GM18873 (cell line): ENCODE data around the gene UMAD1.

ENCODE experiments used
- ATAC-seq: cut with Tn5 transposase; IDR thresholded peaks from one replicate; pipeline ENCODE4 v1.9.1; 2021; ENCODE audit warnings: mild to moderate bottlenecking, moderate library complexity, moderate number of reproducible peaks; ENCODE audit not compliant: unreplicated experiment, low FRiP score

Gene UMAD1

DNA sequence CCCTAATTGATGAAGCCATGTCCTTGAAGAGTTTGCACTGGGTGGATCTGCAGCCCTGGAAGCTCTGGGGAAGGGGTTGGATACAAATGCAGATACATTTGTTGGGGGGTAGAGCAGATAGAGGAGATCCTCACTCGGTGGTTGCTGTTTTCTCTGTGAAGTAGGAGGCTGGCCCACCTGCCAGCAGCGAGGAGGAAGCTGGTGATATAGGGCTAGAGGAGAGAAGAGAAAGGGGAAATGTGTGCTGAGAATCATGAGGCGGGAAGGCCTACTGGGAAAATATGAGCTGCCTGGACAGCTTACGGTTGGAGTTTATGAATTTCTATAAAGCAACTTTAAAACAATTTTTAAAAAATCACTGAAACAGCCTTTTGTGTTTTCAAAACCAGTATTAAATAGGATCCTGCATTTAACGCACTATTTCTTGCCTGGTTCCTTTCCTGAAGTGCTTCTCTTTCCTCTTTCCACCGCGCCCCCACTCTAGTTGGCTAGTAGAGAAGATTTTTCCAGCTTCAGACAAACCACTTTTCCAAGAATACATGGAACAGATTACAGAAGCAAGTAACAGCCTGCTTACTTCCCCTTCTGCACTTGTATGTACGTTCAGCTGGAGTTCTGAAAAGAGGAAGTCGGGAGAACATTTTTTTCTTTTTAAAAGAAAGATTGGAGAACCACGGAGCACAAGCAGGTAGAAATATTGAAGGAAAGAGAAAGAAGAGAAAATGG is 227.5 kb downstream of the UMAD1 start:
- no peak for ATAC-seq

DNA sequence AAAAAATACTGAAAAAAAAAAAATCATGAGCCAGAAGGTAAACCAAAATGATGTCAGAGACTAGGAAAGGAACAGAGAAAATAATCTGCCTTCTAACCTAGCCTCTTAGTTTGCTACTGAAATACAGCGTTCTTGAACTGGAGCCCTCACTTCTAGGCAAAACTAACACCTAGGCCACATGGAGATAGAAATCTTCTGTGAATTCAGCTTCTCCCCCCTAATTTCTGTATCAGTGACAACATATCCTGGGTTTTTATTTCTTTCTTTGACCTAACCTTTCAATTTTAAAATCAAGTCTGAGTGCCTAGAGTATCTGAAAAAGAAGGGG is 228.0 kb downstream of the UMAD1 start:
- no peak for ATAC-seq

DNA sequence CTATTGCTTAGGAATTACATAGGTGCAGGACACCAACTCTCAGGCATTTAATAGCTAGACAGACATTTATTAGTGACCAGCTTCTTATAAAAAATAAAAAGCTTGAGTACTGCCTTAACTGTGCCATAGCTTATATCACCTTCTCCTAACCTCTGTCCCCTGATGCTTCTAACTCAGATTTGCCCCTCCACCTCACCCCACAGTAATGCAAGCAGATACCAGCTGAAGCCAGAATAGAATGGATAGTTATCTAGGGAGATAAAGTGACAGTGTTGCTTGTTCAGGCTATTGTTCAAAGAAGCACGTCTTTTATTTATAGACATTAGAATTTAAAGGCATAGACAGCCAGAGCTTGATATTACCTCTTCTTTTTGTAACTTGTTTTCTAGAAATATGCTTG is 228.5 kb downstream of the UMAD1 start:
- ATAC-seq: no peak

DNA sequence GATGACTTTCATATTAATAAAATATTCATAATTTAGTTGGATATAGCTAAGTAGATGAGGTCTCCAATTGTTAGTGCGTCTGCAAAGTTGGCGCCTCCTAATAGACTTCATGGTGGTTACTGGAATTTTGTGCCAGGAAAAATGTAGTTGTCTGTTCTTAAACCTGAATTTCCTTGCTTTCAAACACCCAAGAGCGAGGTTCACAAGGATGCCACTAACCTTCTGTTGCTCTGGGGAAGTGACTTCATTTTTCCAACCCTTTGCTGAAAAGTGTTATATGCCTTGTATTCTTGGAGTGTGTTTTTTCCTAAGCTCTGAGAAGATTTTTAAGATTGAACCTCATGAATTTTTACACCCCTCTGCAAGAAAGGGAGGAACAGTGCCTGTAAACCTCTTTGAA is 229.1 kb downstream of the UMAD1 start:
- no peak for ATAC-seq

DNA sequence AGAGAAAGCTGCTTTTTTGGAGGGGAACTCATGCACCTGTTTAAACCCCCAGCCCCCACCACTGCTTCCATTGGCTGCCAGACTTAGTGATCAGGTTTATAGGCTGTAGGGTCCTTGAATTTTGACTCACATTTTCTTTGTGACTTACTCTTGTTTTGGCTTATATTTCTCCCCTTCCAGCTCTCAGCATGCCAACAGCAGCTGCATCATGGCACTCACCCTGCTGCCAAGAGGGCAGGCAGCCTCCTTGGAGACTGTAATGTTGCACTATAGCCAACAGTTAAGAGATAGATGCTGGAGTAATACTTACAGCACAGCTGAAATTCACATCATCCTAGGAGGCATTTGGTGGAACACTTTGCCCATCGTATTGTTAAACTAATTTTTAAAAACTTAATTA is 230.0 kb downstream of the UMAD1 start:
- no peak for ATAC-seq

DNA sequence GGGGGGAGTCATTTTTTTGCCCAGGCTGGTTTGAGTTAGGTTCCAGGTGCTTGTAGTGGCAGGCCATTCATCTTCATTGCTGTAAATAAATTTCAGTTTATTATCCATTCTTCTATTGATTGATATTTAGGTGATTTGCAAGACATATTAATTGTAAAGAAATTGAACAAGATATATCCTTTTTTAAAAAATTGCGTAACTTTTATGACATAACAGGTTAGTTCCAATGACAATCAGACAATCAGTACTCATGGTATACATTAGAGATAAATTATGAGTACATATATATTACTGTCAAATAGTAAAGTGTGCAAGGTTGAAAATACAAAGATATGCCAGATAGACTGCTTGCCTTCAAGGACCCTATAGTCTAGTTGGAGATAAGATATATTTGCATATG is 235.9 kb downstream of the UMAD1 start:
- ATAC-seq: no peak

DNA sequence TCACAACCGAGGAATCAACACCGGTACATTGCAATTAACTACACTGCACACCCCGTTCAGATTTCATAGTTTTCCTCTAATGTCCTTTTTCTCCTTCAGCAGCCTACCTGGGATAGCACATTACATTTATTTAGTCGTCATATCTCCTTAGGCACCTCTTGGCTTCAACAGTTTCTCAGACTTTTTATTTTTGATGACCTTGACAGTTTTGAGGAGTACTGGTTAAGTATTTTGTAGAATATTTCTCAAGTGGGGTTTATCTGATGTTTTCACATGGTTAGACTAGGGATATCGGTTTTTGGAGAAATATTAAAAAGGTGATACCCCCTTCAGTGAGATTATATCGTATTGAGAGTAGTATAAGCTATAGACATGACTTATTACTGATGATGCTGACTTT is 241.0 kb downstream of the UMAD1 start:
- ATAC-seq: no peak

DNA sequence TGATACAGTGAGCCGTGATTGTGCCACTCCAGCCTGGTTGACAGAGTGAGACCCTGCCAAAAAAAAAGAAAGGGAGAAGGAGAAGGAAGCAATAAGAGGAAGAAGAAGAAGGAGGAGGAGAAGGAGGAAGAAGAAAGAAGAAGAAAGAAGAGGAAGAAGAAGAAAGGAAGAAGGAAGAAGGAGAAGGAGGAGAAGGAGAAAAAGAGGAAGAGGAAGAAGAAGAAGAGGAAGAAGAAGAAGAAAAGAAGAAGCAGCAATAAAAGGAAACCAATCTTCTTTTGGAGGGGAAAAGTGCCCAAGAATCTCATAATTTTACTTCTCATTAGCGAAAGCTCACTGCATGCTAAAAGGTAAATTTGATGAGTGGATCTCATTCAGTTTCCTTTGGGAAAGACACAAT is 242.3 kb downstream of the UMAD1 start:
- ATAC-seq: no peak

DNA sequence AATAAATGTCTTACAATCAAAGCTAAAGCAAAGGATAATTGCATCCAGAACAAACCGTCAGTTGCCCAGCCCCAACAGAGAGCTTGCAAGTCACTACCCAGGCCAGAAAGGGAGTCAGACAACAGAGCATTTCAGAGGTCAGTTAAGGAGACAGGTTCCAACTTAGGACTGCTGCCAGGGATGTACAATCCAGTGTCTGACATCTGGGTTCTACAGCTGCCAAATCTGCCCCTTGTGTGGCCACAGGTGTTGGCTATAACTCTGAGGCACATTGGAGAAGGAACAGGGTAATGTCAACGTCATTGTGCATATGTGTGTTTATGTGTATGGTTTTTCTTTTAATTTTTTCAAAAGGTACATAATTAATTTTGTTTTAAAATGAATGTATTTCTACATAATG is 242.8 kb downstream of the UMAD1 start:
- ATAC-seq: no peak

DNA sequence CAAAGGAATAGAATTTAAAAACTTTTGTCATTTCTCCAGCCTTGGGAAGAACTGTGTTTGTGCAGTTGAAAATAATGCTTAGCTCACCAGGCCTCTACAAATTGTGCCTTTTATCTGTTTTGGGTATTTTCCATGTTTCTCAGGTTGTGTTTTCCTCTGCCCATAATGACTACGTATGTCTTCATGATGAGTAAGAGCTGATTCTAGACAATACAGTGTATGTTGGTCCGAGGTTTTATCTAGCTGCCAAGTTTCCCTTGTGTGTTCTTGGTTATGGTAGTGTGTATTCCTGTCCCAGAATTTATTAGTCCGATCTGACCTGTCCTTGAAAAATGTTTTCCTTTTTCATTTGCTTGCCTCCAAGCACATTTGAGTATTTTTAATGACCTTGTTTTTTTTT is 244.3 kb downstream of the UMAD1 start:
- no peak for ATAC-seq

DNA sequence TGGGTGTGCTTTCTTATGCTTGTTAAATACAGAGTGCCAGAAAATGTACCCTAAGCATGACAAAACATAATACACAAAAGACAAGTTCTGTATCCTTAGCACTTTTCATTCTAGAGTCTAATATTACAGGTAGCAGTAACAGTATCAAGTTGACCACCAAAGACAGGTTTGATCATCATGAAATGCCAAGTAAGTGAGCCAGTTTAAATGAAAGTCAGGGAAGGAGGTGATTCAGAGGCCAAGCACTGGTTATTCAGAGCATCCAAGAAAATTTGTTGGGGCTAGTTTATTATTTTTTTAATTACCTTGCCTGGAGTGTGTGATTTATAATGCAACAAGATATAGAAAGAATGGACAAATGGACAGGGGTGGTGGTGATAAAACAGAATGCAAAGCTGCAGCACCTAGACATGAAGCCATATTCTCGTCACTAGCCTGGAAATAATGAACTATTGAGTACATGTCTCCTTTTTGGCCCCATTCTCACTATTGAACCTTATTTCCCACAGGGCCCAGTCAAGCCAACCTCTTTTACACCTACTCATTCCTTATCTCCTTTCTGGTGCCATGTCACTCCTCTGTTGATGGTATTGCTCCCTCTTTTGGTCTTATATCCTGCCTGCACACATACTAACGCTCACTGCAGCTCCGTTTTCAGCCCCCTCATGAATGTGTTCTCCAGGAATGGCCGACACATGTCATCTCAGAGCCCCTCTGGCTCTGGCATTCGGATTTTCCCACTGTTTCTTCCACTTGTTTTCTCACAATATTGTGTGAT is 249.4 kb downstream of the UMAD1 start:
- no peak for ATAC-seq

DNA sequence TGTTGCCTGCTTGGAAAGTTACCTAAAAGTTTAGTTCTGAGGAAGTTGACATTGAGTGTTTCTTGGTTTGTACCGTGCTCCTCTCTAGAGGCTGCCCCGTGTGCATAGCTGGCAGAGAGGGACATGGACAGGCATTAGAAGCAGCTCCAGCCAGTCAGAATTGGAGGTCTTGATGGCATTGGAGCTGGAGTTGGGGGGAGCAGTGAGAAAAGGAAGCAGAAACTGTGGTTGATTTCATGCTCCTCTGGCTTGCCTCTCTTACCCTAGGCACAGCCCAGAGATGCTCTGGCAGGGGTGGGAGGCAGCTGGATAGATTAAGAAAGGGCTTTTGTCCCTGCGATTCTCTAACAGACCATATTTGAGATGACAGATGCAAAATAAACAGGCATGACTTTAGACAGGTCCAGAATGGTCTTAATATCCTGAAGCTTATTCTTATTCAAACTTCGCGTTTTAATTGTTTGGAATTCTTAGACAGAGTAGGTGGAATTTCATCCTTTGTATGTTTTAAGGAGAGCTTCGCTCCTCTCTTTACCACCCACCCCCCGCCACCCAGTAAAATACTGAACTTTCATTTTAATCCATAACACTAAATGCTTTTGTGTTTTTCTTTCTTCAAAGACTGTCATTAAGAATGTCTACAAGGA is 254.6 kb downstream of the UMAD1 start:
- ATAC-seq: no peak

DNA sequence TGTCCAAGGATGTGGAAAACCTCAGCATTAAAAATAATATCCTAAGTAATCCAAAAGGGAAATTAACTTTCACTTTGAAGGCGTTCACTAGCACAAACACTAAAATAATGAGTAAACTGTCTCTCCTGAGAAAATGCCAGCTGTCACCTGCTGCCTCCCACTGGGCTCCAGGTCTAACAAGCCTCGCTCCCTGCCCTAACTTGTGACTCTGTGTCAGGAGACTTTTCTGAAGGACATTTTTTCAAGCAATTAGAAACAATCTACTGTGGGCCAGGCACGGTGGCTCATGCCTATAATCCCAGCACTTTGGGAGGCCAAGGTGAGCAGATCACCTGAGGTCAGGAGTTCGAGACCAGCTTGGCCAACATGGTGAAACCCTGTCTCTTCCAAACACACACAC is 255.2 kb downstream of the UMAD1 start:
- ATAC-seq: no peak

DNA sequence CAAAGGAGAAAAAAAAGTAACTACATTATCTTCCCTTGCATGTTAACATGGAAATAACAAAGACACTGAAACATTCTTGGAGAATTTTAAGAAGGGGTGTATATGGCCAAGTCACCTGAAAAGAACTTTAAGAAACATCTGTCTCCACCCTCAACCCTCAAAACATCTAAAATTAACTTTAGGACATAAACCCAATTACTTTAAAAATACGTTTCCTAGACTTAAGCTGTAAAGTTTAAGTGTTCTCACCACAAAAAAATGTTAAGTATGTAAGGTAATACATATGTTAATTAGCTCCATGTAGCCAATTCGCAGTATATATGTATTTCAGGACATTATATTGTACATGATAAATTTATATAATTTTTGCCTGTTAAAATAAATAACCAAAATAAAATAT is 257.0 kb downstream of the UMAD1 start:
- ATAC-seq: no peak

DNA sequence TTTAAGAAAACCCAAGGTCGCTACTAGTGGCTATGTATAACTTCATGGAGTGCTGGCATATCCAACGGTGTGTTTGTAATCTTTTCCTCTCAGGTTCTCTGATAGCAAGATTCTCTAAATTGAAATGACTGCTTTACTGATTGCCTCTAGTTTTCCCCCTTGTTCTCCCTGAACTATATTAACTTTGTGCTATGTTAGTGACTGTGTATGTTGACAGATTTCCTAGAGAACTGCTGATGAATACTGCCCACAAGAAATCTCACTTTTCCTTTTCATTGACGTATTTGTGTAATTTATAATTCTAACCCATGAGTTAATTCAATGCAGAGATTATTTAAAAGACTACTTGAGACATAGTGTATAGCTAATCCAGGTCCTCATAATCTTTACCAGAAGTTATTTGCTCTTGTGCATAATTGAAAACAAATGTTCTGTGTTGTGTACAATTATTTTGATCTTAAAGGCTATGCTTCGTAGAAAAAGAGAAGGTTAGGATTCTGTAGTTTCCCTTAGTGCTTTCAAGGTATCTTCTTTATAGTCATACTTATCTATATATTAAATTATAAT is 257.5 kb downstream of the UMAD1 start:
- ATAC-seq: no peak

DNA sequence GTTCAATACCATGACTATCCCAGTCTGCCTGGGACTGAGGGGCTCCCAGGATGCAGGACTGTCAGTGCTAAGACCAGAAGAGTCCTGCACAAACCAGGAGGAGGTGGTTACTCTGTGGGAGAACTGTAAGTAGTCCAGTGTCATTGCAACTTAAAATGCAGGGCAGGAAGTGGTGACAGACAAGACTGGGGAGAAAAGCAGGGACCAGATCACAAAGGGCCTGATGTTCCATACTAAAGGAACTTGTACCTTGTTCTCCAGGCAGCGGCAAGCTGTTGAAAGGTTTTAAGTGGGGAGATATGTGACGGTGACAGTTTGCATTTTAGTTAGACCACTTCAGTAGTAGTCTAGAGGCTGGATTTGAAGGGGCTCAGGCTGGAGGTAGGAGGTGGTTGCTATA is 262.3 kb downstream of the UMAD1 start:
- ATAC-seq: no peak

DNA sequence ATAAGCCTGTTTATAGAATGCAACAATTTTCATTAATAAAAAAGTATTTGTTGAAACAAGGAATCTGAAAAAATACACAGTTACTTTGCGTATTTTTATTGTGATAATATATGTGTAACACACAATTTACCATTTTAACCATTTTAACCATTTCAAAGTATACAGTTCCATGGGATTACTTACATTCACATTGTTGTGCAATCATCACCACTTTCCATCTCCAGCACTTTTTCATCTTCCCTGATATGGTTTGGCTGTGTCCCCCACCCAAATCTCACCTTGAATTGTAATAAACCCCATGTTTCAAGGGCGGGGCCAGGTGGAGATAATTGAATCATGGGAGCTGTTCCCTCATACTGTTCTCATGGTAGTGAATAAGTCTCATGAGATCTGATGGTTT is 266.8 kb downstream of the UMAD1 start:
- no peak for ATAC-seq

DNA sequence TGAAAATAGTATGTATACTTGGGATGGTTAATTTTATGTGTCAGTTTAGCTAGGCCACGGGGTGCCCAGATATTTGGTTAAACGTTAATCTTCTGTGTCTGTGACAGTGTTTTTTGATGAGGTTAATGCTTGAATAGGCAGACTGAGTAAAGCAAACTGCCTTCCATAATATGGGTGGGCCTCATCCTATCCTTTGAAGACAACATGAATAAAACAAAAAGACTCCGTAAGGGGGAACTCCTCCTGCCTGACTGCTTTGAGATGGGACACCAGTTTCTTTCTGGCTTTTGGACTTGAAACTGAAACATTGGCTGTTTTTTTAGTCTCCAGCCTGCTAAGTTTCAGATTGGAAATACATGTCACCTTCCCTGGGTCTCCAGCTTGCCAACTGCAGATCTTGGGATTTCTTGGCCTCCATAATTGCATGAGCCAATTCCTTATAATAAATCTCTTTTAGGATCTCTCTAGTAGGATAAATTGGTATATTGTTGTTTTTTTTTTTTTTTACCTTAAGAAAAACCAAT is 268.1 kb downstream of the UMAD1 start:
- no peak for ATAC-seq

DNA sequence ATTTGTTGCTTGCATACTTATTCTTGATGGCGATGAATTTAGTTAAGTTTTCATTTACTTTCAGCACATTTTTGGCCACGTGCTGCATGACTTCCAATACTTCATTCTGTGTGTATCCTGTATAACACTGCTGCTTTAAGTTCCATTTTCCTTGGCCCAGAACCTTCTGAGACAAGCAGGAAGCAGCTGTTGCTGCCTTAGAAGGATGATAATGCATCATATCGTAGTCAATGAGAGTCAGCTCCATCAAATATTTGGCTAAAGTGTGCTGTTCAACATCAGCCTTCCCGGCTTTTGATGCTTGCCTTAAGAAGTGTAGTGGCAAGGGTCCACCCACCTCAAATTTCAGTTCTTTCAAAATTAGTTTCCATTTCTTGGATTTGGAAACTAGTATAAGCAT is 268.8 kb downstream of the UMAD1 start:
- ATAC-seq: no peak

DNA sequence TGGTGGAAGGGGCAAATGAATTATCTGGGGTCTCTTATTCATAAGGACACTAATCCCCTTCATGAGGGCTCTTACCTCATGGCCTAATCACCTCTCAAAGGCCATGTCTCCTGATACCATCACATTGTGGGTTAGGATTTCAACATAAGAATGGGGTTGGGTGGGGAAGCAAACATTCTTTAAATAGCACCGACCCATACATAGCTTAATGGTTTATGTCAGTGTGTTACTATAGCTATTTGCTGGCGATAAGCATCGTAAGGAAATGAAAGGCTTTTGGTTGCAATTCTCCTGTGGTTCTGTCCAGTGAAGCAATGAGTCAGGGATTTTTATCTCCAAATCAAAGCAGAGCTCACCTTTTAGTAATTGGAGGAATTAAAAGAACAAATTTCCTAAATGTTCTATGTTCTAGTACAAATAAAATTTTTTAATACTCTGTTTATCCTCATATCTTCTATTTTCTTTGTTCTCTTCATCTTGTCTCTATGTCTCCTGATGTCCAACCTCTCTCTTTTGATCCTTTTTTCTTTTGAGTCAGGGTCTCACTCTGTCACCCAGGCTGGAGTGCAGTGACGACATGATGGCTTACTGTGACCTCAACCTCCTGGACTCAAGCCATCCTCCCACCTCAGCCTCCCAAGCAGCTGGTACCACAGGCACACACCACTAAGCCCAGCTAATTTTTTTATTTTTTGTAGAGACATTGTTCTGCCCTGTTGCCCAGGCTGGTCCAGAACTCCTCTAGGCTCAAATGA is 271.0 kb downstream of the UMAD1 start:
- ATAC-seq: no peak

DNA sequence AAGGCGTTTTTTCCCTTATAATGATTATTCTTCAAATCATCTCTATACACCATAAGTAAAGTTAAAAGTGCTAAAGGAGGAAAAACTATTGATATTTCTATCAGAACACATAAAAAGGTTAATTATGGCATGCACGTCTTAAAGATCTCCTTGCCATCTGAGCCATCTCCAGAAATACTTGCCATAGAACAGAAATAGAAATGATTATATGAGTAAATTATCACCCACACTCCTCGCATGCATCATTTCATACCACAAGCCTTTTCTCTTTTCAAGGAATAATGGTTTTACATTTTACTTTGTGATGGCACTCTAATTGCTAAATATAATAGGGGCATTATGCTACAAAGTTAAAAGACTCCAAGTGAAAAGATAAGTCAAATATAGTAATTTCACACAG is 272.4 kb downstream of the UMAD1 start:
- ATAC-seq: no peak
